Activated gamma-delta T cell treated with Interleukin-2 at 50 U/mL for 16 hours (primary cell): ENCODE measurements around the gene CNDP1.

Experiments used
- DNase-seq: peaks from one replicate; pipeline ENCODE4 v3.0.0-alpha.2; 2020

Gene CNDP1

DNA sequence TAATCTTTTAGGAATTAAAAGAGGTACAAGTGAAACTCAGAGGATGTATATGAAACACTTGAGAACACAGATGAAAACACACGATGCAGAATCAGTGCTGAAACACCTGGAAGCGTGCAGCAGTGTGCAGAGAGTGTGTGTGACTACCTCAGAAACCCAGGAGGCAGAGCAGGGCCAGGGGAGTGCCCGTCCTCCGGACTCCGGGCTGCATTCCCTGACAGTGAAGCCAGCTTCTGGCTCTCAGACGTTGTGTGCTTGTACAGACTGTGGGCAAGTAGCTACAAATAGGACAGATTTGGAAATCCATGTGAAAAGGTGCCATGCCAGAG lies 98.0 kb downstream of the CNDP1 start:
- no peak for DNase-seq

DNA sequence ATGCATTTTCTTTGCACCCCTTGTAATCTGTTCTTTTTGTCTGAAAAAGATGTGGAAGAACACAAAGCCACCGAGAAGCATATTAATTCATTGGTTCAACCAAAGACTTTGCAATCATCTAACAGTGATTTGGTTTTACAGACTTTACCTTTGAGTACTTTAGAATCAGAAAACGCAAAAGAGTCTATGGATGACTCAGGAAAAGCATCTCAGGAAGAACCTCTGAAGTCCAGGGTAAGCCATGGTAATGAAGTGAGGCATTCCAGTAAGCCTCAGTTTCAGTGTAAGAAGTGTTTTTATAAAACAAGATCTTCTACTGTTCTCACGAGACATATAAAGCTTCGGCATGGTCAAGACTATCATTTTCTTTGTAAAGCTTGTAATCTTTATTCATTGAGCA lies 98.6 kb downstream of the CNDP1 start:
- DNase-seq, result no peak

DNA sequence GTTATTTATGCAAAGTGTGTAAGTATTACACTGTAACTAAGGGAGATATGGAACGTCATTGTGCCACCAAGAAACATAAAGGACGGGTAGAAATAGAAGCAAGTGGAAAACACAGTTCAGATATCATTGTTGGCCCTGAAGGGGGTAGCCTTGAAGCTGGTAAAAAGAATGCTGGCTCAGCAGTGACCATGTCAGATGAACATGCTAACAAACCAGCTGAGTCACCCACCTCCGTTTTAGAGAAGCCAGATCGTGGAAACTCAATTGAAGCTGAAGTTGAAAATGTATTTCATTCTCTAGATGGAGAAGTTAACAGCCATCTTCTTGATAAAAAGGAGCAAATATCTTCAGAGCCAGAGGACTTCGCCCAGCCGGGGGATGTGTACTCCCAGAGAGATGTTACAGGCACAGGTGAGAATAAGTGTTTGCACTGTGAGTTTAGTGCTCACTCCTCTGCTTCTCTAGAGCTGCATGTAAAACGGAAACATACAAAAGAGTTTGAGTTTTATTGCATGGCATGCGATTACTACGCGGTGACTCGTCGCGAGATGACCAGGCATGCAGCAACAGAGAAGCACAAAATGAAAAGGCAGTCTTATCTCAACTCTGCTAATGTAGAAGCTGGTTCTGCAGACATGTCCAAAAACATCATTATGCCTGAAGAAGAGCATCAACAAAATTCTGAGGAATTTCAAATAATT lies 99.5 kb downstream of the CNDP1 start:
- DNase-seq, result no peak

DNA sequence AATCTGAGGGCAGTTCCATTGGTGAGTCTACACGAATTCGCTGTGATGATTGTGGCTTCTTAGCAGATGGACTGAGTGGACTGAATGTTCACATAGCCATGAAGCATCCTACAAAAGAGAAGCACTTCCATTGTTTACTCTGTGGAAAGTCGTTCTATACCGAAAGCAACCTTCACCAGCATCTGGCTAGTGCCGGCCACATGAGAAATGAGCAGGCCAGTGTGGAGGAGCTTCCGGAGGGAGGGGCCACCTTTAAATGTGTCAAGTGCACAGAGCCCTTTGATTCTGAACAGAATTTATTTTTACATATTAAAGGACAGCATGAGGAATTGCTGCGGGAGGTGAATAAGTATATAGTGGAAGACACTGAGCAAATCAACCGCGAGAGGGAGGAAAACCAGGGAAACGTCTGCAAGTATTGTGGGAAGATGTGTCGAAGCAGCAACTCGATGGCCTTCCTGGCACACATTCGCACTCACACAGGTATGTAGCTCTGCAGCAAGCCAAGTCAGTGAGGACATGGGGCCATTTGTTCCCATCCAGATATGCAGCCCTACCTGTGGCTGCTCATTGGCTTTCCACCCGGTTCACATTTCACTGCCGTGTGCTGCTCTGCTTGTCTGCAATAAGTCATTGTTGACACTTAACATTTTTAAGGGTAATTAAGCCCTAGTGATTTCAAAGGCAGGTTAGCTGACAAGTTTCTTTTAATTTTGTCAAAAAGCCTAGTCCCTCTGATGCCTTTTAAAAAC lies 101.1 kb downstream of the CNDP1 start:
- DNase-seq, result no peak
